Neural progenitor cell (in vitro differentiated cells): Measurements from ENCODE around the gene TBC1D13.

Experiments
- EZH2phosphoT487 ChIP-seq: fragments of 200-600 bp; sonication (generic); IDR thresholded peaks from 2 replicates; pipeline ENCODE4 v1.6.1; 2017; ENCODE audit warnings: antibody characterized with exemption
- TF ChIP-seq, protein P1 (sequence below): fragments of 200-600 bp; sonication (generic); IDR thresholded peaks from 2 replicates; pipeline ENCODE4 v1.5.1; 2017; ENCODE audit warnings: antibody characterized with exemption, mild to moderate bottlenecking

DNA sequence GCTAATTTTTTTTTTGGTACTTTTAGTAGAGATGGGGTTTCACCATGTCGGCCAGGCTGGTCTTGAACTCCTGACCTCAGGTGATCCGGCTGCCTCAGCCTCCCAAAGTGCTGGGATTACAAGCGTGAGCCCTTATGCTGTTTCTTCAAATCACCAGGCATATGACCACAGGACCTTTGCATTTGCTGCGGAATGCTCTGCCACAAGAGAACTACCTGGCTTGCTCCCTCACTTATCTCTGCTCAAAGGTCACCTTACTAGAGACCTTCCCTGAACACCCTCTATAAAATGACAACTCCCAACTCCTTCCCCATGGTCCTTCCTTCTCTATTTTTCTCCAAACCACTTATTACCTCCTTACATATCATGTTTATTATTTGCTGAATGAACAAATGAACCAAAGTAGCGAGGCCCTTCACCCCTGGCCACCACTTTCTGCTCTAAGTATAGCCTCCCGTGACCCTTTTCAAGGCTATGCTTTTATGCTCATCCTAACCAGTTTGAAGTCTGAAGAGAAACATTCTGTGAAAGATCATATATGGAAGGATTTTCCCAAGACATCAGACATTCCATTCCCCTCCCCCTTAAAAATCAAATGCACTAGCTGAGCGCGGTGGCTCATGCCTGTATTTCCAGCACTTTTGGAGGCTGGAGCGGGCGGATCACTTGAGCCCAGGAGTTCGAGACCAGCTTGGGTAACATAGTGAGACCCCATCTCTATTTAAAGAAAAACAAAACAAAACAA is 16.6 kb upstream of the TBC1D13 start:
- TF ChIP-seq, protein P1, sequence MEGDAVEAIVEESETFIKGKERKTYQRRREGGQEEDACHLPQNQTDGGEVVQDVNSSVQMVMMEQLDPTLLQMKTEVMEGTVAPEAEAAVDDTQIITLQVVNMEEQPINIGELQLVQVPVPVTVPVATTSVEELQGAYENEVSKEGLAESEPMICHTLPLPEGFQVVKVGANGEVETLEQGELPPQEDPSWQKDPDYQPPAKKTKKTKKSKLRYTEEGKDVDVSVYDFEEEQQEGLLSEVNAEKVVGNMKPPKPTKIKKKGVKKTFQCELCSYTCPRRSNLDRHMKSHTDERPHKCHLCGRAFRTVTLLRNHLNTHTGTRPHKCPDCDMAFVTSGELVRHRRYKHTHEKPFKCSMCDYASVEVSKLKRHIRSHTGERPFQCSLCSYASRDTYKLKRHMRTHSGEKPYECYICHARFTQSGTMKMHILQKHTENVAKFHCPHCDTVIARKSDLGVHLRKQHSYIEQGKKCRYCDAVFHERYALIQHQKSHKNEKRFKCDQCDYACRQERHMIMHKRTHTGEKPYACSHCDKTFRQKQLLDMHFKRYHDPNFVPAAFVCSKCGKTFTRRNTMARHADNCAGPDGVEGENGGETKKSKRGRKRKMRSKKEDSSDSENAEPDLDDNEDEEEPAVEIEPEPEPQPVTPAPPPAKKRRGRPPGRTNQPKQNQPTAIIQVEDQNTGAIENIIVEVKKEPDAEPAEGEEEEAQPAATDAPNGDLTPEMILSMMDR, result no peak
- no peak for TF ChIP-seq EZH2phosphoT487
